Peyer's patch (tissue), 4 donors: ENCODE measurements around the gene NCS1. TPM values are rescaled to one million over a fixed set of nuclear protein-coding genes. Genes with fewer than 3 reads are reported as not detected.
A peak's percentile ranks its signal among the peaks of the same experiment; 100 is the strongest.

ENCODE experiments used
- DNase-seq, 3 donors: peaks; one replicate each; pipeline ENCODE4 v3.0.0-alpha.2; 2017 to 2019
- H3K27ac ChIP-seq, 4 donors: fragments of 200-600 bp; sonication (generic); one replicate each; pipeline ENCODE4 v1.5.1; 2016 to 2019
- H3K27me3 ChIP-seq, 2 donors: fragments of 200-600 bp; sonication (generic); one replicate each; pipeline ENCODE4 v1.5.1; 2019
- H3K36me3 ChIP-seq, 3 donors: fragments of 200-600 bp; sonication (generic); one replicate each; pipeline ENCODE4 v1.5.1; 2016 to 2019
- H3K4me1 ChIP-seq, 4 donors: fragments of 200-600 bp; sonication (generic); one replicate each; pipeline ENCODE4 v1.5.1; 2016 to 2019
- H3K4me3 ChIP-seq, 4 donors: fragments of 200-600 bp; sonication (generic); 1 replicate in 3 of 4; 2 replicates in 1 of 4; pipeline ENCODE4 v1.5.1; 2016 to 2019; ENCODE audit warnings: mild to moderate bottlenecking in 1 of 4
- H3K9me3 ChIP-seq, 4 donors: fragments of 200-600 bp; sonication (generic); one replicate each; pipeline ENCODE4 v1.5.1; 2016 to 2019; ENCODE audit warnings: mild to moderate bottlenecking in 1 of 4
- POLR2A ChIP-seq, 2 donors: fragments of 450-650 bp; IDR thresholded peaks; one replicate each; pipeline ENCODE4 v1.5.1; 2017; ENCODE audit warnings: antibody characterized with exemption in 2 of 2, mild to moderate bottlenecking in 2 of 2, moderate library complexity in 2 of 2
- total RNA-seq, 4 donors: library from RNA; depleted of rRNA; stranded (reverse); fragments of >200 nt; gene quantifications; one replicate each; pipeline ENCODE4 v1.1.0, GENCODE V29; 2016
- TF ChIP-seq, protein P1 (sequence below), 6 experiments: fragments of 450-650 bp in 4 of 6; fragments of 200-600 bp in 2 of 6; sonication (generic) in 1 of 6; IDR thresholded peaks; one replicate each; pipeline ENCODE4 v1.5.1; 2017 to 2019; ENCODE audit warnings: antibody characterized with exemption in 6 of 6, mild to moderate bottlenecking in 3 of 6, moderate library complexity in 1 of 6

The NCS1 gene
- total RNA-seq = 1 to 10 TPM in 3 of 4 donors, under 1 TPM in 1; 0.70 to 6.6 (median 4.1) TPM

DNA sequence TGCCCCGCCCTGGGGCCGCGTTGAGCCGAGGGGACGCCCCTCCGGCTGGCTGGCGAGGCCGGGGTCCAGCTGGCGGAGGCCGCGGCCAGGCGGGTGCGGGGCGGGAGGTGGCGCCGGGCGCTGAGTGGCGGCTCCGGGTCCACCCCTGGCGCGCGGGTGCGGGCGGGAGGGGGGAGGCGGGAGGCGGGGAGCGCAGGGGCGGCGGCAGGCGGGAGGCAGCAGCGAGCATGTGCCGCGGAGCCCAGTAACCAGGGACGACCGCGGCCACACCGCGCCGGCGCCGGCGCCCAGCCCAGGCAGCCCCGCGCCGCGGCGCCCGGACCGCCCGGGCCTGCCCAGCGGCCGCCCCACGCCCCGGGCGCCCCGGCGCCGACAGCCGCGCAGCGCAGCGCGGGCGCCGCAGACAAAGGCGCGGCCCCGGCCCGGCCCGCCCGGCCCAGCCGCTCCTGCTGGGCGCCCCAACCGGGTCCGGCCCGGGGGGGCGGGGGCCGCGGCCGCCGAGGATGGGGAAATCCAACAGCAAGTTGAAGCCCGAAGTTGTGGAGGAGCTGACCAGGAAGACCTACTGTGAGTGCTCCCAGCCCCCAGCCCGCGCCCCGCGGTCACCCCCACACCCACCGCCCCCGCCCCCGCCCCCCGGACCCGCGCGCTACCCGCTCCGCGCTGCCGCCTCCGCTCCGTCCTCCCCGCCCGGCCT is at the start of gene NCS1:
TSS of gene NCS1 (plus strand) at position 244 of the 697 bp plus-strand sequence. CDS start at position 504, 260 bp downstream.
- H3K36me3 ChIP-seq = no peaks in the 10 kb centered on the region
- H3K27me3 ChIP-seq = peaks cover 0 to 7% of the 10 kb centered on the region in 2 donors
- peak within 1 kb of the TSS in 3 of 4 donors; percentile 46 to 82 (median 50) for H3K27ac ChIP-seq
- peak; percentile 21 to 76 (median 63) for DNase-seq
- peaks cover 0 to 13% (median 4%) of the 10 kb centered on the region in 4 donors for H3K4me1 ChIP-seq
- H3K4me3 ChIP-seq = peak within 1 kb of the TSS; percentile 34 to 65 (median 50)
- TF ChIP-seq POLR2A (IDR thresholded peaks at IDR 0.05) = no peak
- TF ChIP-seq, protein P1, sequence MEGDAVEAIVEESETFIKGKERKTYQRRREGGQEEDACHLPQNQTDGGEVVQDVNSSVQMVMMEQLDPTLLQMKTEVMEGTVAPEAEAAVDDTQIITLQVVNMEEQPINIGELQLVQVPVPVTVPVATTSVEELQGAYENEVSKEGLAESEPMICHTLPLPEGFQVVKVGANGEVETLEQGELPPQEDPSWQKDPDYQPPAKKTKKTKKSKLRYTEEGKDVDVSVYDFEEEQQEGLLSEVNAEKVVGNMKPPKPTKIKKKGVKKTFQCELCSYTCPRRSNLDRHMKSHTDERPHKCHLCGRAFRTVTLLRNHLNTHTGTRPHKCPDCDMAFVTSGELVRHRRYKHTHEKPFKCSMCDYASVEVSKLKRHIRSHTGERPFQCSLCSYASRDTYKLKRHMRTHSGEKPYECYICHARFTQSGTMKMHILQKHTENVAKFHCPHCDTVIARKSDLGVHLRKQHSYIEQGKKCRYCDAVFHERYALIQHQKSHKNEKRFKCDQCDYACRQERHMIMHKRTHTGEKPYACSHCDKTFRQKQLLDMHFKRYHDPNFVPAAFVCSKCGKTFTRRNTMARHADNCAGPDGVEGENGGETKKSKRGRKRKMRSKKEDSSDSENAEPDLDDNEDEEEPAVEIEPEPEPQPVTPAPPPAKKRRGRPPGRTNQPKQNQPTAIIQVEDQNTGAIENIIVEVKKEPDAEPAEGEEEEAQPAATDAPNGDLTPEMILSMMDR (IDR thresholded peaks at IDR 0.05) = no peak
- H3K9me3 ChIP-seq = no peaks in the 10 kb centered on the region

DNA sequence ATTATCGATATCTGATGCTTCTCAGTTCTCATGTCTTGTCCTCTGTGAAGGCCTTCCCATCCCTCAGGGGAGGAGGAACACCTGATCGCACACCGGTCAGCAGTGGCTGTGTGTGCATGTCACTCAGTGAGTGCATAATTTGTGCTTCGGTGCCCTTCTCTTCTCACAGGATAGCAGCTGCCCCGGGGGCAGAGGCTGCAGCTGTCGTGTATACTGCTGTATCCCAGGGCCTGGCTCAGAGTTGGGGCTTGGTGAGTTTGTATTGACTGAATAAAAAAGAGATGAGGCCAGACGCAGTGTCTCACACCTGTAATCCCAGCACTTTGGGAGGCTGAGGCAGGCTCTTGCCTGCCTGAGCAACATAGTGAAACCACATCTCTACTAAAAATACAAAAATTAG is 49.7 kb upstream of the NCS1 start:
- no peak for TF ChIP-seq POLR2A (IDR thresholded peaks at IDR 0.05)
- TF ChIP-seq, protein P1 (IDR thresholded peaks at IDR 0.05) = no peak
- Histone ChIP-seq H3K36me3 (peaks cover 0 to 23% (median 0%) of the 10 kb centered on the region in 3 donors), H3K4me1 (no peaks in the 10 kb centered on the region), H3K4me3 (no peak overlapping the region), H3K9me3 (no peaks in the 10 kb centered on the region), H3K27ac (no peak overlapping the region), H3K27me3 (no peaks in the 10 kb centered on the region)
- DNase-seq = peak in 1 of 3 donors; percentile 5

DNA sequence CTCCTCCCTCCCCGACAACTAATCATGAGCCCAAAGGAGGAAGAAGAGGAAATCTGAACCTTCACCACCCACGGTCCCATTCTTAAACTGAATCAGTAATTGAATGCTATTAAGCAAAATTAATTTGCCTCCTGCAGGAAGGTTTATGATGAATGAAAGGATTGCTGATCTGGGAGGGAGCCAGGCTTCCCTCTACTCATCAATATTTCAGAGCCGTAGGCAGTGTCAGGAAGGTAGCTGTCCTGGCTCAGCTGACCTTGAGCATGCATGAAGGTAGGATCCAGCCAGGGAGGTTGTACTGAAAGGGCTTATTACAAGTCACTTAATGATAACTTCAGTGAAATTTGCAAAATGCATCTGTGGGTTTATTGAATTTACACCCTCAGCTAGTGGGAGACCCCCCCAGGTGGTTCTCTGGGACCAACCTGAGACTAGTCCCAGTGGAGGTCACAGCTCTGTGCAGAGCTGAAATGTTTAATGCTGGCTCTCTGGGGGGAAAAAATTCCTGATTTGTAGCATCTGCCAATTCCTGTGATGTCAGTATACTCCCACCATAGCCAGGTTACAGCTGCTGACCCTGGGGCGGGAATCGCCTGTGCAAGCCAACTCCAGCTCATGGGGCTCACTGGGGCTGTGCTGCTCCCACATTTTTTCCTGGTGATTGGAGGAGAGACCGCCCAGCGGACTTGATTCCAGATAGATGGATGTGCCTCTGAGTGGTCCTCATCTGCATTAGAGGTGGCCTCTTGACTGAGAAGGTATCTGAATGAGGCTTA is 47.9 kb upstream of the NCS1 start:
- Histone ChIP-seq H3K4me1 (peaks cover 0 to 7% (median 1%) of the 10 kb centered on the region in 4 donors), H3K27ac (no peak overlapping the region), H3K9me3 (no peaks in the 10 kb centered on the region), H3K4me3 (no peak overlapping the region), H3K36me3 (peaks cover 0 to 34% (median 0%) of the 10 kb centered on the region in 3 donors), H3K27me3 (no peaks in the 10 kb centered on the region)
- TF ChIP-seq, protein P1 (IDR thresholded peaks at IDR 0.05) = no peak
- TF ChIP-seq POLR2A (IDR thresholded peaks at IDR 0.05) = no peak
- peak in 1 of 3 donors; percentile 29 for DNase-seq

DNA sequence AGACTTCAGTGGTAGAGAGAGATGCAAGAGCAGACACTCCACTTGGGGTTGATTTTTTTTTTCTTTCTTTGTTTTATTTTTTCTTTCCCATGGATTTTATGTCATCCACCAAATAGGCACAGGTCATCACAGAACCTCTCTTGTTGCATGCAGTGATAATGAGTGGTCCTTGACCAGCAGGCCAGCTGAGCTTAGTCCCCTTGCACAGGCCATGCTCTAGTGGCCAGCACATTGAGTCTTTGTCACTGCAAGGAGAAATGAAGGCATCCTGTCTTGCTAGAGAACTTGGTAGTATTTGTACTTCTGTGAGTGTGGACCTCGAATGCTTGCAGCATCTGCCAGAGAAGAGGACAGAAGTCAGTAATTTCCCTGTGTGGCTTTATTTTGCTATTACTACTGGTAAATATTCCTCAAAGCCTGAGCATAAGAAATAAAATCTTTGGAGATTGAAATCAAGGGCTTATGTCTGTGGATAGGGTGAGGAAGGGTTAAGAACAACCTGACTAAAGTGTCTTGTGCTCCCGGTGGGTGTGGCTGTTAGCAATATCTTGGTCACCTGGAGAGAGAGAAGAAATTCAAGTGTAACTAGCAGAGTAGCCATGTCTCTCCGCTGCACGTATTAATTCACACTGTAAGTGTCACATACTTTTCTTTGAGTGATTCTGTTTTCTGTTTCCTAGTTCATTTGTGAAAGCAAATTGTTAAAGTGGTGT is 45.3 kb upstream of the NCS1 start:
- peaks cover 0 to 40% (median 0%) of the 10 kb centered on the region in 3 donors for H3K36me3 ChIP-seq
- no peak for DNase-seq
- H3K4me1 ChIP-seq = peaks cover 0 to 11% (median 5%) of the 10 kb centered on the region in 4 donors
- no peaks in the 10 kb centered on the region for H3K27me3 ChIP-seq
- no peaks in the 10 kb centered on the region for H3K9me3 ChIP-seq
- TF ChIP-seq, protein P1 (IDR thresholded peaks at IDR 0.05) = no peak
- no peak for TF ChIP-seq POLR2A (IDR thresholded peaks at IDR 0.05)
- no peak overlapping the region for H3K4me3 ChIP-seq
- H3K27ac ChIP-seq = no peak overlapping the region

DNA sequence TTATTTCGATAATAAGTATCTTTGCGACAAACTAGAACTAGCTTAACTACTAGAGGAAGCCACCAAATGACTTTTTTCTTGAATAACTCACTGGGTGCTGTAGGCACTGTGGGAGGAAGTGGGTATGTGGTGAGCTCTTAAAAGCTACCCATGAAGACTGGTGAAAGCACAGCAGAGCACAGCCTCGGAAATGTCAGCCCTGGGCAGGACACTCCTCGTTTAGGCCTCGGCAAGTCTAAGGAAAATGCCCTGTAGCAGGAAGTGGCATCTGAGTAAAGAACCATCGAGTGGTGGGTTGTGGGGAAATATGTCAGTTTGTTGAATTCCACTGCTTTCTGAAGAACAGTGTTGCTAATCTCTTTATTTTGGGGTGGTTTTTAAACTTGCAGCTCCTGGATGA is 44.0 kb upstream of the NCS1 start:
- TF ChIP-seq, protein P1 (IDR thresholded peaks at IDR 0.05) = no peak
- TF ChIP-seq POLR2A (IDR thresholded peaks at IDR 0.05) = no peak
- peaks cover 0 to 11% (median 5%) of the 10 kb centered on the region in 4 donors for H3K4me1 ChIP-seq
- H3K36me3 ChIP-seq = peaks cover 0 to 33% (median 0%) of the 10 kb centered on the region in 3 donors
- no peaks in the 10 kb centered on the region for H3K9me3 ChIP-seq
- no peaks in the 10 kb centered on the region for H3K27me3 ChIP-seq
- H3K27ac ChIP-seq = peak overlapping the region; percentile 54 to 68 (median 64)
- H3K4me3 ChIP-seq = no peak overlapping the region
- peak; percentile 44 to 86 (median 80) for DNase-seq
